Effector CD8-positive, alpha-beta T cell (primary cell): ENCODE results near the gene CCDC80.

ENCODE experiments used
- DNase-seq: peaks from one replicate; lab custom pipeline; 2025; lab: John Stamatoyannopoulos, UW
- total RNA-seq, 4 experiments: gene quantifications; one replicate each; lab custom pipeline; 2026; lab: John Stamatoyannopoulos, UW

The CCDC80 gene, protein sequence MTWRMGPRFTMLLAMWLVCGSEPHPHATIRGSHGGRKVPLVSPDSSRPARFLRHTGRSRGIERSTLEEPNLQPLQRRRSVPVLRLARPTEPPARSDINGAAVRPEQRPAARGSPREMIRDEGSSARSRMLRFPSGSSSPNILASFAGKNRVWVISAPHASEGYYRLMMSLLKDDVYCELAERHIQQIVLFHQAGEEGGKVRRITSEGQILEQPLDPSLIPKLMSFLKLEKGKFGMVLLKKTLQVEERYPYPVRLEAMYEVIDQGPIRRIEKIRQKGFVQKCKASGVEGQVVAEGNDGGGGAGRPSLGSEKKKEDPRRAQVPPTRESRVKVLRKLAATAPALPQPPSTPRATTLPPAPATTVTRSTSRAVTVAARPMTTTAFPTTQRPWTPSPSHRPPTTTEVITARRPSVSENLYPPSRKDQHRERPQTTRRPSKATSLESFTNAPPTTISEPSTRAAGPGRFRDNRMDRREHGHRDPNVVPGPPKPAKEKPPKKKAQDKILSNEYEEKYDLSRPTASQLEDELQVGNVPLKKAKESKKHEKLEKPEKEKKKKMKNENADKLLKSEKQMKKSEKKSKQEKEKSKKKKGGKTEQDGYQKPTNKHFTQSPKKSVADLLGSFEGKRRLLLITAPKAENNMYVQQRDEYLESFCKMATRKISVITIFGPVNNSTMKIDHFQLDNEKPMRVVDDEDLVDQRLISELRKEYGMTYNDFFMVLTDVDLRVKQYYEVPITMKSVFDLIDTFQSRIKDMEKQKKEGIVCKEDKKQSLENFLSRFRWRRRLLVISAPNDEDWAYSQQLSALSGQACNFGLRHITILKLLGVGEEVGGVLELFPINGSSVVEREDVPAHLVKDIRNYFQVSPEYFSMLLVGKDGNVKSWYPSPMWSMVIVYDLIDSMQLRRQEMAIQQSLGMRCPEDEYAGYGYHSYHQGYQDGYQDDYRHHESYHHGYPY
- total RNA-seq, result 0 to 0.09 (median 0) reads per million in 4 experiments

DNA sequence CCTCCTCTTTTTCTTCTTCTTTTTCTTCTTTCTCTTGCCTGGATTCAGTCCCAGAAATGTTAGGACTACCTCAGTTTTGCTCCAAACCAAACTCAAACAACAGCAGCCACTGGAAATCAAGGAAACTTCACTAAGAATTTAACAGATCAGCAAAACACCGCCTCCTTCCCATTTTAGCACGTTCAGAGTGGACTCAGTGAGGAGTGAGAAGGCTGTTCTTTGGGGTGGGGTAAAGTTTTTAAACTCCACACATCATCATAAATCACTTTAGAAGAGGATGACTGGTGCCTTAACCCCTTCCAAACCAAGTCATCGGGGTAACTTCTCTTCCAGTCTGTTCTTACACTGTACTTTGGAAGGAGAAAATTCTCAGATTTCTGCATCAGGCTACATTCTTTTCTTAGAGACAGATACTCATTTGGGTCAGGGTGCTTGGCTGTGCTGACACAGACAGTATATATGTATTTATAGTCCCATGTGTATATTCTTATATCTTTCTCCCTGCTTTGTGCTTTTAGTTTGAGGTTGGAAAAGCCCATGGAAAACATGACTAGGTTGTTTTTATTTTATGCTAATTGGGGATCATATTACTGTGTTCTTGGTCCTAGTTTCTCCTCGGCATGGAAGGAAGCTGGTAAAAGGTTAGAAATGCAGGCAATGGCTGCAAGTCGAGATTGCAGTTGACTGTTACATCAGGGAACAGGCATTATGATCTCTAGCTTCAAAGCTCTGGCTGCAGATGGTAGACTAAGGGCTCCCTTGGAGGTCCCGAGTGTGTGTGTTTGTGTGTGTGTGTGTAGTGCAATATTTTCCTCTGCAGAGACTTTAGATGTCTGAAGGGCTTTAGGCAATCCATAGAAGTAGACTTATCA is at the start of gene CCDC80:
Gene CCDC80 (minus strand): TSS at position 214 of the 872 bp plus-strand sequence. CDS start 1,238 bp downstream, outside the sequence.
- no peak for DNase-seq

DNA sequence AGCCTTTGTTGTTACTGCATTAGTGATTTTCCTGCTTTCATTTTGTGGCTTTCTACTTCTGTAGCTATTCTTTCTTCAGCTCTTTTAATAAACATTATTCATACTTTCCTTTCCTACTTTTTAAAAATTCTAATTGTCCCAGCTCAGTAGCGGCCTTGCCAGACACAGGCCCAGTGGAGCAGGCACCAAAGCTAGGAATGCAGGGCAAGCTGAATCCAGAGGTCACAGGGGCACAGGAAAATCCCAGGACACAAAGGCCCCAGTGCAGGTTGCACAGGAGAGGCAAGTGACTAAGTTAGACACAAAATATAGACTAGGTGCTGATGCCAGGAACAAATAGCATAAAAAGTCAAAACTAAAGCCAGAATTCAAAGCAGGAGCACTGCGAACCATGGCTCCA is 49.0 kb upstream of the CCDC80 start:
- DNase-seq, result no peak

DNA sequence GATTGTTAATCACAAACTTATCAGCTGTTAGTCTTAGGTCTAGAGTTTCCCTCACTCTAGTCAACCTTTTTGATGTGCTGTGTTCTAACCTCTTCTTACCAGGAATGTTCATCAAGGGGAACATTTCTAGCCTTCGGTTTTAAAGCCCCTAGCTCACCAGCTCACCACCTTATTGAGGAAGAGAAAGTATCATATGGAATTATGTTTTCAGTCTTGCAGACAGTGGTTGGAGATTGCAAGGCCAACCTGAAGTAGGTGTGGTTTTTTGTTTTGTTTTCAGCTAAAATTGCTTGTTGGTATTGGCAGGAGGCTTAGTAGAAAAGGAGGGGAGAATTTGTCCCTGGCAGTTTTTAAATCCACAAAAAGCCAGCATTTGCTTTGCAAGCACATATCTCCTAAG is 48.4 kb upstream of the CCDC80 start:
- no peak for DNase-seq

DNA sequence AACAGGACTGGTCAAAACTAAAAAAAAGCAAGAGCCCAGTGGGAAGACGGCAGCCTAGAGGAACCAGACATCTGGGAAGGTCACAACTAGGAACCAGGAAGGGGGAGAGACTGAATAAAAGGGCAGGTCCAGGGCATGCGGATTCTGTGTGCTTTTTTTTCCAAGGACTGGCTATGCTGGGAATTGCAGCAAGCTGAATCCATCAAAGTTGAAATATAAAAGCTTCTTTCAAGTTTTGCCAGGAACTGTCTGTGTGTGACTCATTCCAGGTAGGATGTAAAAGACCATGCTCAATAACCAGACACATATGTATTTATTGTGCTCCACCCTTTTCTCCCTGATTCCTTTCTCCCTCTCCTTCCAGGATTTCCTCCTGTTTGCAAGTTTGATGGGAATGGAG is 47.9 kb upstream of the CCDC80 start:
- no peak for DNase-seq

DNA sequence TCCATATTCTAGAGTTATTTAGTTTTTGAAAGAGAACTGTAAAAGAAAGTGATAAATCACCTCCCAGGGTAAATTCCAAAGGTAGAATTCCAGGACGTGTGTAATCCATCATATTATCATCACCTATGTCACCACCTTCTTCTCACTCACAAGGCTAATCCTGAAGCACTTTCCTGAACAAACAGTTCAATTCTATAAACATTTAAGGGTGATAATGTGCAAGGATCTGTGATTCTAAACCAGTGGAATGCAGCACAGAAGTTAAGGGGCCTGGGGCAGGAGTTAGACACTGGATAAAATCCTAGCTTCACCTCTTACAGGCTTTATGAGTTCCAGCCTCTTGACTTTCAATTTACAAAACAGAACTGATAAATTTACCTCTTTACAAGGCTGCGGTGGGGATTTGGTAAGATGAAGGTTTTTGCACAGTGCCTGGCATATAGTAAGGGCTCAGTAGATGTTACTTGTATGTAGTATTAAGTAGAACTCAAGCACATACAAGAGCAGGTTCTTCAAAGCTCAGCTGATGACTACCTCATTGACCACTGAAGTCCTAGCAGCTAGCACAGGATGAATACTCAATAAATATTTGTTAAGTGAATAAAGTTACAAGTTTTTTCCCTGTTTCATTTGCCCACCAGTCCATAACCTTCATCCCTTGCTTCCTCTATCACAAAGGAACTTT is 47.3 kb upstream of the CCDC80 start:
- no peak for DNase-seq

DNA sequence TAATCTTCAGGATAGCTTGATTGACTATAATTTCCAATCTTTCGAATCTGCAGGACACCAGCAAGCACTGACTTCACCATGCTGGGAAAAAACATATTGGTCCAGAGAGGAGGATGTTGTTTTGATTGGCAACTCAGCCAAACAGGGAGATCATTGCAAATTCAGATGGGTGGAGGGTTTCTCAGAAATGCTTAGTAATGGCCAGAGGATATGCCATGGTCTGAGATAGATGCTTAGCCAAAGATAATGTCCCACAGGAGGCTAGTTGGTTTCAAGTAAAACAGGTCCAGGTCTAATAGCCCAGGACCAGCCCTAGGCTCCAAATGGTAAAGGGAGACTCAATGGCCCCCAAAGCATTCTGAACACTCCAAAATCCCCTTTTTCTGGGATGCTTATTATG is 46.7 kb upstream of the CCDC80 start:
- DNase-seq, result no peak

DNA sequence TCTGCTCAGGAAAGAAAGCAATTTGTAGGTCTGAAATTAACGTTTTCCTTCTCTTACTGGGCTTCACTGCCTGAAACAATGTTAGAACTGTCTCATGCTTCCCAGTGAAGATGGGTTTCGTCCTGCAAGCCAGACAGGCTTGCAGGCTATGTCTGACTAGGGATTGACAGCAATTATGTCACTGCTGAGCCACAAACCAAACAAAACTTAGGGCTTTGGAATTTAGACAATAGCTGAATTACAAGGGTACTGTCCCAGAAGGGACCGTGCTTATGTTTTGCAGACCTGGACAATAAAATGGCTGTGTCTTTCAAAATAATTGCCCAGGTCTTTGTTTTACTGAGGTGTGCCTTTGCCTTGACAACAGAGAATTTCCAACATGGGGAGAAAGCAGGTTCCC is 46.3 kb upstream of the CCDC80 start:
- no peak for DNase-seq

DNA sequence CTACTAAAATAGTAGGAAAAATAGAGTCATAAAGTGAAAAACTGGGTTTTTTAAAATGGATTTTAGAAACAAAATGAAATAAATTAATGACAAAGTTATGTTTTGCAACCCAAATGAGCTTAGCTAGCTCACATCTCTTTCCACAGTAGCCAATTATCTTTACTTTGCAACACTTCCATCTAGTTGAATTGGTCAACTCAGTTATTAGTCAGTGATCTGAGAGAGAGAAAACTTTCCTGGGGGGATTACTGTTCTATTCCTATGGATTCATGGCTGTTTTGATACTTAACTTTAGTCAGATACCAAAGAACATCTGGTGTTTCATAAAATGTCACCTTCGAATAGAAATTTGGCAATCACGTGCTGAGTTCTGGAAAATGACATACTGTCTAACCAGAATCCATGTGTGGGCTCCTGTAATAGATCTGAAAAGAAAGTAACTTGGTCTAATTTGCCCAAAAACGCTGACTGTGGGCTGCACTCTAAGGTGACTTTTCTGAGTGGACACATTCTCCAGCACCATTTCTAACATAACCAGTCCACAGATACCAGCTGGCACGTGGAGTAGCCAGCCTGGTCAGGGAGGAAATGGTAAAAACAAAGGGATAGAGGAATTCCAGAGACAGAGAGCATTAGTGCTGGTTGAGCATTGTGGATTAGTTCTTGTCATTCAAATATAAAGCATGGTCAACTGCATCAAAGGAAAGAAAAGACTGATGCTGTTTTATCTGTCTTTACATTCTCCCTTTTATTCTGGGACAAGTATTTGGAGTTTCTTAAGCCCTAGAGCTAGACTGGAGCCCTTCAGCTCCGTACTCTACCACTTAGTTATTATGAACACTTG is 45.2 kb upstream of the CCDC80 start:
- DNase-seq, result no peak

DNA sequence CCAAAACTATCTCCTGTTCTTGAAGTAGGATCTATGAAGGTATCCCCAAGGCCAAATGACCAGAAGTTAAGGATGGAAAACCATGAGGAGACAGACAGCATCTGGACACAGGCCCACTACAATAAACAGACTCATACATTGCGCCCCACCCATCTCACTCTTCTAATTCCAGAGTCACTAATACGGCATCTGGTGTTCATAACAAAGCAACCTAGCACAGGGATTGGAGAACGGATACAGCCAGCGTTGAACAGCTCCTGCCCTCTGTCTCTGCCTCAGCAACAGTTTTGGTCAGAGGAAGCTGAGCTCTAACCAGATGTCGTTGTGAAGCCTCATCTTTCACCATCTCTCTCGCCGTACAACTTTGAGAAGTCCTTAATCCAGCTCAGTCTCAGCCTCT is 44.5 kb upstream of the CCDC80 start:
- DNase-seq, result no peak

DNA sequence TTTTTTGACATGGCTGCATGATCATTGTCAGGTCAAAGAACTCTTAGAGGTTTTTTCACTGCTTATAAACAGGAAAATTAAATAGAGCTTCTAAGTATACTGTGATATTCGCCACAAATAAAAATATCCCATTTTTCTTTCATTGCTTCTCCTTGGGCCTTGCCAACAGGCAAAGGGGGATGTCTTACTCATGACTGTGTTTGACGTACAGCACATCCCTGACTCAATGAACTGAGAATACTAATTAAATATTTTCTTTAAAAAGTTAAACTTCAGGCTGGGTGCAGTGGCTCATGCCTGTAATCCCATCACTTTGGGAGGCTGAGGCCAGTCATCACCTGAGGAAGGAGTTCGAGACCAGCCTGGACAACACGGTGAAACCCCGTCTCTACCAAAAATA is 41.4 kb upstream of the CCDC80 start:
- no peak for DNase-seq

DNA sequence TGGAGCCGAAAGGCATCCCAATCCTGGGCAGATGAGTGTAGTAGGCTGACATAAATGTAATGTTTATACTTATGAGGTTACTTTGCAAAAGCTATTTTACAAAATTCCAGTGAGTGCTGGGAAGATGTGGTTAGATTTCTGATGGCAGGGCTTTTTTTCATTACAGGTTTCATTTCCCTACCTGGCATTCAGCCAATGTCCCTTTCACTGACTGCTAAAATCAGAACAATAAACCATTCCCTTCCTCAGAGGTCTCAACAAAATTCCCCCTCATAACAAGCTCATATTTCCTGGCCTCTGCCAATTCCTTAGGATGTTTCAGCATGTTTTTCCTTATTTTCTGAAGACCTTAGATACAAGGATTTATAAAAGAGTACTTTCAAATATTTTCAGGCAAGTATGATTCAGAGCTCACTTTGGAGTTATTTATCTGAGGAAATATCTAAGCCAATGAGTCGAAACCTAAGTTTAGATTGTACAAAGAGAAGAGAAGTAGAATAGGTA is 40.9 kb upstream of the CCDC80 start:
- no peak for DNase-seq

DNA sequence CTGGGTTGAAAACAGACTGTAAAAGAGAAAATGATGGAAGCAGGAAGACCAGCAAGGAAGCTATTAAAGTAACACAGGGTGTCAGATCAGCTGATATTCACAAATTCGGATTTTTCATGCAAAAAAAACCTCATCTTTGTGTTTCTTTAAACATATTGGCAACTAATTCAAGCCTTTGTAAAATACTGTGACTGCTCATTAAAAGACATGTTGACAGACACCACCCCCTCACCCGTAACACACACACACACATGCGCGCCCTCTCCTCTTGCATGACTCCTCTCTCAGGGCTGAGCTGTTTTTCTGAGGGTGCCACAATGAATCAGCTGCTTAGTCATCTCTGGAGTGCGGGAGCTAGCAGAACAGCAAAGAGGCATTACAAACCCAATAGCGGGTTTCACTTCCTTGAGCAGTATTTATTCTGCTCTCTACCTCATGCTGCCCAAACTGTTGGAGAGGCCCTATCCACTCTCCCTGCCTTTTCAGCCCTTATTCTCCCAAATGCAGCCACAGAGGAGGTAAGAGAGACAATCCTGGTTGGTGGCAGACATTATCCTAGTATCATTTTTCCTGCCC is 35.8 kb upstream of the CCDC80 start:
- DNase-seq, result no peak

DNA sequence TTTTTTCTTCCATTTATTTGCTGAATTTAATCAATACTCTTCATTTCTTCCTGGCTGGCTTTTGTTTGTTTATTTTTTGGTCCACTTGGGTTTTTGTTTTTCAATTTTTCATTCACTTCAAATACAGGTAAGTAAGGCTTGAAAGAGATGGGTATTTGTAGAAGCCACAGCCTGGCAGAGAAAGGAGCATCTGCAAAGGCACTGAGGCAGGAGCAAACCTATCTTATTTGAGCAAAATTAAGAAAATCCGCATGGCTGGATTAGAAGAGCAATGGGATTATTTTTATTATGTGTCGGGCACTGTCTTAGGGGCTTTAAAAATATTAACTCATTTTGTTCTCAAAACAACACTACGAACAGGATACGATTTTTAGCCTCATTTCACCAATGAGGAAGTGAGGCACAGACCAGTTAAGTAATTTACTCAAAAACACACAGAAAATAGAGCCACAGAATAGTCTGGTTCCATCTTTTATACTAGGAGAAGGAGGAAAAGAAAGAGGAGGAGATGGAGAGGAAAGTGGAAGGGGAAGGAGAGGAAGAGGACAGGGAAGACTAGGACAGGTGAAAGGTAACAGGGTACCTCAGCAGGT is 35.1 kb upstream of the CCDC80 start:
- DNase-seq, result no peak

DNA sequence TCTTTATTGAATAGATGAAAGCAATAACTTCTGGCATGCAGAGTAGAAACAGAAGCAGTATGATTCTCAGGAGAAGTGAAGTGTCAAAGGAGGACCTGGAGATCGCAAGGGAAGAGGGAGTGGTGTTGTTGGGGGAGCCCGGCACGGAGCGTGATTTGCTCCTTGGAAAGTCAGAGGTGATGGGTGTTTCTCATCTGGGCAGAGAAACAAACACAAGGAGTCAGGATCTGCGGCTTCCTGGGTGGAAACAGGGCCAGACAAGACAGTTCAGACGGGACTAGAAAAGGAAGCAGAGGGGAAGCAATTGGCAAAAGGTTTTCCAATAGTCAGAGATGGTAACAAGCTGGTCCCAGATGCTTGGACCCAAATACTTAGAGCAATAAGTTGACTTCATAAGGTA is 34.4 kb upstream of the CCDC80 start:
- DNase-seq, result no peak

DNA sequence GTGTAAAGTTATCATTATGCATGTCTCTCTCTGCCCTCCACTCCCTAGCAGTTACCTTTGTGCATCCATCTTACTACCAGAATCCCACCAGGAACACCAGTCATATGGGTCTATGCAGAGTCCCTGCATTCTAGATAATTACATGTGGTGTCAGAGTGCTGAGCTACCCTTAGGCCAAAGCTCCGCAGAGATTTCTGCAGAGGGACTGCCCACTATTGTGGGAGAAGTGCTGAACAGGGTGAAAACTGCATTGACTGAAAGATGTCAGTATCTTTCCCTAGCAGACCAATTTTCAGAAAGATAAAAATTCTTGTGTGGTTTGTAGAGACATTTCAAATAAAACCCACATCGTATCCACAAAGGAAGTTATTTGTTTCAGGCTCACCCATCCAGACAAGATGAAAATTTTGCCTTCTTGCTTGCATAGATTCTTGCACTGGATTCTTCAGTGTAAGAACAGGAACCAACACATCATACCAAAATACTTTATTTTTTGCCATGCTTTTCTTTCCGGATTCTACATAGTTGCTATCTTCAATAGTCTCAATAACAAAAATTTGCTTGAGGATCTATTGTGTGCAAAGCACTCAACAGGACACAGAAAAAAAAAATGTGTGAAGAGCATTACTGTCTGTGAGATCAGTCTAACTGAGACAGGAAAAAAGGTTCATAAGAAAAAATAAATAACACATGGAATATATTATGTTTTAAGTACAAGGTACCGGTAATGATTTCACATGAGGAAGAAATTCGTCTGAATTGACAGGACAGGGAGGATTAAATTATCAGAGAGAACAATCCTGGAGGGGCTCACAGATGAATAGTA is 32.0 kb upstream of the CCDC80 start:
- no peak for DNase-seq

DNA sequence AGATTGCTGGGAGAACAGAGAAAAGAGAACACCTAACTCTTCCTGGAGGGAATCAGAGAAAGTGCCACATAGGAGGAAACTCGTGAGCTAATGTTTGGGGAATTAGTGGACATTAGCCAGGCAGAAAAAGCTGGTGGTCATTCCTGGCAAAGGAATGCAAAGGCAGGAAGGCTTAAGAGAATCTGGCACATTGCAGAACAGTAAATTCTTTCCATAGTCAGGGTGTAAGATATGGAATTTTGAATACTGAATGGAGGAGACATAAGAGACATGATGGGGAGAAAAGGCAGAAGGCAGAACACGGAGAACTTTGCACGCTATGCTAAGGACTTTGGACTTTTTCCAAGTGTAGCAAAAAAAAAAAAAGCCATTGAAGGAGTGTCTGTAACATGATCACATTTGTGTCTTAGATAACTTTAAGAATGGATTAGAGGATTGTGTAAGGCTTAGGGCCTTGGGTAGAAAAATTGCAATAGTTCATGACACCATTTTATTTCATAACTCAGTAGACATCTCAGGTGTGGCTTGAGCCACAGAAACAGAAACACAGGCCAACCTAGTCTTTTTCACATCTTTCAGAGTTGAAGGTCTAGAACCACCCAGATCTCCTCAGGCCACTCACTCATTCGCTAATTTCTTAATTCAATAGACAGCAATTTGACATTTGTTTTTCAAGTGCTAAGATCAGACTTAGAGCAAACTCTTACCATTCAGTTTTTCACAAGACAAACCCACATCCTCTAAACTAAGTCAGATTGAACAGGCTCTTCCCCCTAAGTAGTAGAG is 31.2 kb upstream of the CCDC80 start:
- no peak for DNase-seq

DNA sequence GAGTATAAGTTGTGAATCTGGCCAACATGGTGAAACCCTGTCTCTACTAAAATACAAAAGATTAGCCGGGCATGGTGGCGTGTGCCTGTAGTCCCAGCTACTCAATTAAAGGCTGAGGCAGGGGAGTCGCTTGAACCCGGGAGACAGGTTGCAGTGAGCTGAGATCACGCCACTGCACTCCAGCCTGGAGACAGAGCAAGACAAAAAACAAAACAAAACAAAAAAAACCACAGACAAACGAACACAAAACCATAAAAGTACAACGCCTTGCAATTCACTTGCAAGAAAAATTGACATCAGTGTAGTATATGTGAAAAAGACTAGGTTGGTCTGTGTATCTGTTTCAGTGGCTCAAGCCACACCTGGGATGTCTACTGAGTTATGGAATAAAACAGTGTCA is 29.9 kb upstream of the CCDC80 start:
- no peak for DNase-seq

DNA sequence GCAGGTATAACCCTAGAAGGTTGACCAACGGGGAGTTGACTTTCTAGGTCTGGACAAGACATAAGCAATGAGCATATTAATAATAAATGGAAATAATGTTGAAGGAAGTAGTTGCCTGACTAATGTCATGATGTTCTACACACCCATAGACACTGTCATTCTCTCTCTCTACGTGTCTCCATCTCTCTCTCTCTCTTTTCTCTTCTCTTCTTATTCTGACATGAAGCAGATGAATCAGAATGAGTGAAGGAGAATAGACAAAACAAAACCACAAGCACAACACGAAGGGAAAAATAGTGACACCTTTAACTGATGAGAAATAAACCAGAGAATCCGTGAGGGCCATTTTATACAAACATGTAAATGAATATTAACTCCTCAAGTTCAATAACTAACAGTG is 26.7 kb upstream of the CCDC80 start:
- DNase-seq, result no peak
